Measurements from ENCODE around the gene EXD3. TPM values are rescaled to one million over a fixed set of nuclear protein-coding genes. Genes with fewer than 3 reads are reported as not detected.

Gene EXD3
- total RNA-seq, 1 donor from 2014 or later: 10.8 TPM

DNA sequence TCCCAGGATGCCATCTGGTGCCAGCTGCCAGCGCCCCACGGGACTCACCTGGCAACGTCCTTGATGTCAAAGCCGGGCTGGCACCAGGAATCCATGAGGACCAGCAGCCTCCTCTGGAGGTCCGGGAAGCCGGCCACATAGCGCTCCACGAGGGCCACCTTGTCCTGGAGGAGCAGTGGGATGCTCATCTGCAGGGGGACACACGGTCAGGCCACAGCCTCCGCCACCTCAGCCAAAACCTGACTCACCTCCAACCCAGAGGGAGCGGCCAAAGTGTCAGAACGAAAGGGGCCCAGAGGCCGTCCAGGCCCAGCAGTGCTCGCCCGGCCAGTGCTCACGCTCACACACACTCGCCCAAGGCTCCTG is 56.5 kb downstream of the EXD3 start:
- H3K36me3 ChIP-seq (ENCODE audit: control insufficient read depth, insufficient read depth, low read length): peaks cover 1% of the 10 kb centered on the region
- no peak for DNase-seq (ENCODE audit: low read depth)
- no peak overlapping the region for H3K4me3 ChIP-seq (ENCODE audit: low read depth, low read length)
- TF ChIP-seq, protein P1, sequence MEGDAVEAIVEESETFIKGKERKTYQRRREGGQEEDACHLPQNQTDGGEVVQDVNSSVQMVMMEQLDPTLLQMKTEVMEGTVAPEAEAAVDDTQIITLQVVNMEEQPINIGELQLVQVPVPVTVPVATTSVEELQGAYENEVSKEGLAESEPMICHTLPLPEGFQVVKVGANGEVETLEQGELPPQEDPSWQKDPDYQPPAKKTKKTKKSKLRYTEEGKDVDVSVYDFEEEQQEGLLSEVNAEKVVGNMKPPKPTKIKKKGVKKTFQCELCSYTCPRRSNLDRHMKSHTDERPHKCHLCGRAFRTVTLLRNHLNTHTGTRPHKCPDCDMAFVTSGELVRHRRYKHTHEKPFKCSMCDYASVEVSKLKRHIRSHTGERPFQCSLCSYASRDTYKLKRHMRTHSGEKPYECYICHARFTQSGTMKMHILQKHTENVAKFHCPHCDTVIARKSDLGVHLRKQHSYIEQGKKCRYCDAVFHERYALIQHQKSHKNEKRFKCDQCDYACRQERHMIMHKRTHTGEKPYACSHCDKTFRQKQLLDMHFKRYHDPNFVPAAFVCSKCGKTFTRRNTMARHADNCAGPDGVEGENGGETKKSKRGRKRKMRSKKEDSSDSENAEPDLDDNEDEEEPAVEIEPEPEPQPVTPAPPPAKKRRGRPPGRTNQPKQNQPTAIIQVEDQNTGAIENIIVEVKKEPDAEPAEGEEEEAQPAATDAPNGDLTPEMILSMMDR (IDR thresholded peaks at IDR 0.05; ENCODE audit: insufficient read depth, low read length, severe bottlenecking): no peak
- no peaks in the 10 kb centered on the region for H3K27me3 ChIP-seq (ENCODE audit: control insufficient read depth, insufficient read depth, low read length)
- no peak for FAIRE-seq

DNA sequence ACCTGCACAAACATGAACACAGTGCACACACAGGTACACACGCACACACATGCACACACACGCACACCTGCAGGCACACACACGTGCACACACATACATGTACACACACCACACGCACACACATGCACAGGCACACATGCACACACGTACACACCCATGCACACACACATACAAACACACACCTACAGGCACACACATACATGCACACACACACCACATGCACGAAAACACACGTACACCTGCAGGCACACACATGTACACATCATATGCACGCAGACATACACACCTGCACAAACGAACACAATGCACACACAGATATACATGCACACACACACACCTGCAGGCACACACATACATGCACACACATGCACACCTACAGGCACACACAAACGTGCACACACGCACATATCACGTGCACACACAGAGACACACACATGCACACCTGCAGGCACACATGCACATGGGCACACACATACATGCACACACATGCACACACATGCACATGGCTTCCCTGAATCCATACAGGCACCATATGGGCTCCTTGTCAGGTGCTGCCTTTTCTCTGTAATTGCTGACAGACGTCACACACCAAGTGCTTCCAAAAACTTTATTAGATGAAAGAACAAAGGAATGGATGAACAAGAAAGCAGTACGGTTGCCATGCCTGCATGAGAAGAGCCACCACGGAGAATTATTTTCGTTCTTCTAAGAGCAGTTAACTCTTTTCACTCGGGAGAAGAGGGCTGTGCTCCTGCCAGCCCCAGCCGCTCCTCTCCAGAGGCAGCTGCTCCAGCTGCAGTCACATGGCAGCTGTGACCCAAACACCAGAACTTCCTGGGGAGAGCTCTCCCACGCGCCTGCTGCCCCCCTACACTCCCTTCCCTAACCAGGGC is 57.2 kb downstream of the EXD3 start:
- FAIRE-seq (peak; percentile 99), DNase-seq (ENCODE audit: low read depth) (no peak)
- H3K36me3 ChIP-seq (ENCODE audit: control insufficient read depth, insufficient read depth, low read length): peaks cover 1% of the 10 kb centered on the region
- H3K27me3 ChIP-seq (ENCODE audit: control insufficient read depth, insufficient read depth, low read length): no peaks in the 10 kb centered on the region
- TF ChIP-seq, protein P1 (IDR thresholded peaks at IDR 0.05; ENCODE audit: insufficient read depth, low read length, severe bottlenecking): no peak
- H3K4me3 ChIP-seq (ENCODE audit: low read depth, low read length): no peak overlapping the region

DNA sequence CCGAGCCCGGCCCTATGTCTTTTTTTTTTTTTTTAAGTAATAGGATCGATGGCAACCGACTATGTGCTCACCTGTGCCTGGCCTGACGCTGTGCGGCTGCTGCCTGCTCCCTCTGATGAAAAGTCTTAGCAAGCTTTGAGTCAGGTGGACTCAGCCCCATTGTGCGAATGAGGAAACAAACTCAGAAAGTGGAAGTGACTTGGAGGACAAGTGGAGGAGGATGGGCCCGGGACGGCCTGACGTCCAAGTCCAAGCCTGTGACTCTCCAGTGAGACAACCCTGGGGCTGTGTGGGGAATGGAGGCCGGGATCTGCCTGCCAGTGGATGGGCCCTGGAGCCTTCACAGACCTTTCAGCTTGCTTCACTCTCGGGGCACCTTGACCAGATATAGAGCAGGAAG is 57.9 kb downstream of the EXD3 start:
- DNase-seq (ENCODE audit: low read depth): no peak
- no peak for FAIRE-seq
- Histone ChIP-seq H3K36me3 (ENCODE audit: control insufficient read depth, insufficient read depth, low read length) (peaks cover 1% of the 10 kb centered on the region), H3K4me3 (ENCODE audit: low read depth, low read length) (no peak overlapping the region), H3K27me3 (ENCODE audit: control insufficient read depth, insufficient read depth, low read length) (no peaks in the 10 kb centered on the region)
- TF ChIP-seq, protein P1 (IDR thresholded peaks at IDR 0.05; ENCODE audit: insufficient read depth, low read length, severe bottlenecking): no peak

DNA sequence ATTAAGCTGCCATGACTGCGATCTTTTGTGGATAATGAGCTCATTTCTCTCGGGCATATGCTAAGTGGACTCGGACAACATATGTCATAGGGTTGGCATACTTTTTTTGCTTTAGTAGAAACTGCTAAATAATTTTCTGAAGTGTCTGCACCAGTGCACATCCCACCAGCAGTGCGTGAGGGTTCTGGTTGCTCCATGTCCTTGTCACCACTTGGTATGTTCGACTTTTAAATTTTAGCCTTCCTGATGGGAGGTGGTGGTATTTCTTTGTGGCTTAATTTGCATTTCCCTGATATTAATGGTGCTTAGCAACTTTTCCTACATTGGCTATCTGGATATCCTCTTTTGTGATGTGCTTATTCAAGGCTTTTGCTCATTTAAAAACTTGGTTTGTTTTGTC is 63.1 kb downstream of the EXD3 start:
- Histone ChIP-seq H3K36me3 (ENCODE audit: control insufficient read depth, insufficient read depth, low read length) (no peaks in the 10 kb centered on the region), H3K4me3 (ENCODE audit: low read depth, low read length) (no peak overlapping the region), H3K27me3 (ENCODE audit: control insufficient read depth, insufficient read depth, low read length) (no peaks in the 10 kb centered on the region)
- DNase-seq (ENCODE audit: low read depth): no peak
- TF ChIP-seq, protein P1 (IDR thresholded peaks at IDR 0.05; ENCODE audit: insufficient read depth, low read length, severe bottlenecking): no peak
- no peak for FAIRE-seq

DNA sequence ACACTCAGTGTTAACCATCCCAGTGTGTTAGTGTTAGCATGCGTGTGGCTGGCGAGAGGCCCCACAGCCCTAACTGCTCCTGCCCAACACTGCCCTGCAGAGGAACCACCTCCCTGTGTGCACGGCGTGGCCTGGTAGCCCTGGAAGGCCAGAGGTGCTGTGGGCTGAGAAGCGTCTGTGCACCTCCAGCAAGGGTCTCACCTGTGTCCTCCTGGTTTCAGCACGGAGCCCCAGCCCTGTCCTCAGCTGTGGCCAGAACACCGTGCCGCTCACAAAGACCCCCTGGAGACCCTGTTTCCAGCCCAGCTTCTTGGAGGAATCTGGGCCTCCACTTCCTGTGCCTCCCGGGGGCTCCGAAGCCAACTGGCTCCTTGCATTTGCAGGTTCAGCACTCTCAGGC is 64.8 kb downstream of the EXD3 start:
- TF ChIP-seq, protein P1 (IDR thresholded peaks at IDR 0.05; ENCODE audit: insufficient read depth, low read length, severe bottlenecking): no peak
- no peak for DNase-seq (ENCODE audit: low read depth)
- Histone ChIP-seq H3K27me3 (ENCODE audit: control insufficient read depth, insufficient read depth, low read length) (no peaks in the 10 kb centered on the region), H3K4me3 (ENCODE audit: low read depth, low read length) (no peak overlapping the region), H3K36me3 (ENCODE audit: control insufficient read depth, insufficient read depth, low read length) (no peaks in the 10 kb centered on the region)
- peak; percentile 68 for FAIRE-seq

Measured in bronchial epithelial cell (primary cell).